Measurements from ENCODE around the gene RIT2.

GRCh38 chr18:42798606-42799170 lies 316.8 kb downstream of the RIT2 start:
- TF ChIP-seq CTCF (IDR thresholded peaks at IDR 0.05; ENCODE audit: low read length) (no peak), EZH2 (optimal IDR thresholded peaks at IDR 0.05; ENCODE audit: low read depth, low read length) (no peak), EZH2phosphoT487 (IDR thresholded peaks at IDR 0.05; ENCODE audit: low read length) (no peak)
